Endothelial cell of umbilical vein (primary cell): ENCODE results near the gene ESPNL. TPM values are rescaled to one million over a fixed set of nuclear protein-coding genes. Genes with fewer than 3 reads are reported as not detected.

ENCODE experiments used
- BruUV-seq: library from RNA; stranded (reverse); fragments of 400-500 nt; replicated peaks from 2 replicates; lab custom pipeline; 2021; lab: Mats Ljungman, UMichigan
- CTCF ChIA-PET: fragments of 300-600, 350-600 bp; sonication (Branson Sonifier 250); formaldehyde crosslinking; loops from one replicate; lab custom pipeline; 2021; ENCODE audit warnings: antibody characterized with exemption, inconsistent platforms; lab: Charles Lee
- POLR2A ChIA-PET: fragments of 300-600, 350-600 bp; sonication (Branson Sonifier 250); formaldehyde crosslinking; loops from one replicate; lab custom pipeline; 2021; ENCODE audit warnings: antibody characterized with exemption, inconsistent platforms; lab: Charles Lee
- DNase-seq: peaks from one replicate; pipeline ENCODE4 v3.0.0-alpha.2; 2011; ENCODE audit warnings: low read depth, low spot score
- FAIRE-seq: peaks from 2 replicates; lab custom pipeline; 2011; peaks lifted over from hg19 to GRCh38; lab: Jason Lieb, UNC
- H2AFZ ChIP-seq: 2 replicates; pipeline ENCODE4 v1.6.0; 2012; ENCODE audit warnings: low read depth, low read length, control low read depth, inconsistent platforms
- H3K27ac ChIP-seq: 2 replicates; pipeline ENCODE4 v1.5.1; 2011; ENCODE audit warnings: low read depth, mild to moderate bottlenecking, control low read depth, low read length, moderate library complexity; ENCODE audit not compliant: insufficient read depth
- H3K27me3 ChIP-seq, 2 experiments: 2 replicates each; pipeline versions ENCODE4 v1.6.0 to v1.6.1; 2011; ENCODE audit warnings: low read length in 2 of 2, mixed read lengths in 1 of 2; ENCODE audit not compliant: control insufficient read depth in 2 of 2, insufficient read depth in 2 of 2
- H3K36me3 ChIP-seq, 2 experiments: 2 replicates in 1 of 2; 3 replicates in 1 of 2; pipeline ENCODE4 v1.5.1; 2011; ENCODE audit warnings: low read length in 2 of 2, mild to moderate bottlenecking in 1 of 2, moderate library complexity in 1 of 2; ENCODE audit not compliant: control insufficient read depth in 2 of 2, insufficient read depth in 2 of 2; ENCODE audit errors: extremely low read depth in 1 of 2
- H3K4me1 ChIP-seq: 3 replicates; pipeline ENCODE4 v1.5.1; 2011; ENCODE audit warnings: mild to moderate bottlenecking, low read length; ENCODE audit not compliant: control insufficient read depth, insufficient read depth; ENCODE audit errors: extremely low read depth
- H3K4me2 ChIP-seq: 2 replicates; pipeline ENCODE4 v1.6.1; 2011; ENCODE audit warnings: low read length, control low read depth, mixed read lengths; ENCODE audit not compliant: insufficient read depth
- H3K4me3 ChIP-seq, 3 experiments: fragments of 200-600 bp in 1 of 3; sonication (generic), shearing (Covaris generic) in 1 of 3; replicated peaks in 1 of 3; 2 replicates each; pipeline ENCODE4 v1.5.1; 2011 to 2016; ENCODE audit warnings: control low read depth in 3 of 3, low read length in 3 of 3, mild to moderate bottlenecking in 2 of 3, inconsistent platforms in 1 of 3, low read depth in 1 of 3, moderate library complexity in 1 of 3; ENCODE audit not compliant: insufficient read depth in 1 of 3
- H3K79me2 ChIP-seq: 2 replicates; pipeline ENCODE4 v1.6.0; 2012; ENCODE audit warnings: low read length, inconsistent platforms; ENCODE audit not compliant: control insufficient read depth, insufficient read depth
- H3K9ac ChIP-seq: replicated peaks from 2 replicates; pipeline ENCODE3; 2011; ENCODE audit warnings: low read length, control low read depth; ENCODE audit not compliant: insufficient read depth; ENCODE audit errors: extremely low read depth
- H3K9me1 ChIP-seq: replicated peaks from 3 replicates; pipeline ENCODE4 v1.6.0; 2011; ENCODE audit warnings: mild to moderate bottlenecking, low read length; ENCODE audit not compliant: control insufficient read depth, insufficient read depth; ENCODE audit errors: extremely low read depth
- H3K9me3 ChIP-seq: replicated peaks from 2 replicates; pipeline ENCODE4 v1.5.1; 2012; ENCODE audit warnings: low read length, inconsistent platforms; ENCODE audit not compliant: control insufficient read depth, insufficient read depth
- H4K20me1 ChIP-seq: replicated peaks from 2 replicates; pipeline ENCODE3; 2011; ENCODE audit warnings: mild to moderate bottlenecking, low read length; ENCODE audit not compliant: control insufficient read depth, insufficient read depth; ENCODE audit errors: extremely low read depth
- EZH2 ChIP-seq: IDR thresholded peaks from 2 replicates; pipeline ENCODE4 v1.6.1; 2012; ENCODE audit warnings: borderline replicate concordance, low read depth, mild to moderate bottlenecking, moderate library complexity, low read length, inconsistent platforms; ENCODE audit not compliant: severe bottlenecking
- FOS ChIP-seq: IDR thresholded peaks from 2 replicates; pipeline ENCODE4 v1.6.1; 2011; ENCODE audit warnings: mild to moderate bottlenecking, low read length, moderate library complexity, borderline replicate concordance; ENCODE audit not compliant: insufficient read depth
- GATA2 ChIP-seq: IDR thresholded peaks from 2 replicates; pipeline ENCODE4 v1.7.0; 2011; ENCODE audit warnings: low read depth, mild to moderate bottlenecking, moderate library complexity, mixed read lengths, low read length; ENCODE audit not compliant: insufficient read length, insufficient read depth
- JUN ChIP-seq: IDR thresholded peaks from 2 replicates; pipeline ENCODE4 v1.6.1; 2011; ENCODE audit warnings: borderline replicate concordance, low read depth; ENCODE audit not compliant: insufficient read length, insufficient read depth
- MYC ChIP-seq: IDR thresholded peaks from one replicate; pipeline ENCODE4 v1.6.1; 2011; ENCODE audit warnings: mild to moderate bottlenecking, low read depth, low read length
- POLR2A ChIP-seq: IDR thresholded peaks from 2 replicates; pipeline ENCODE4 v1.6.1; 2012; ENCODE audit warnings: low read depth, mild to moderate bottlenecking, control low read depth, low read length
- POLR2AphosphoS5 ChIP-seq: IDR thresholded peaks from 2 replicates; pipeline ENCODE4 v1.6.1; 2012; ENCODE audit warnings: low read depth, mild to moderate bottlenecking, control low read depth, low read length, moderate library complexity; ENCODE audit not compliant: insufficient read depth
- dilution Hi-C: fragments of 300-500 bp; cut with MboI; formaldehyde crosslinking; loops from one replicate; pipeline ENCODE4 v1.15.0; 2019; ENCODE audit warnings: low sequenced_read_pairs; ENCODE audit not compliant: extremely low pct_ligation_motif_present
- intact Hi-C: fragments of 100-400 bp; cut with micrococcal nuclease; formaldehyde crosslinking; loops from one replicate; pipeline ENCODE4 v1.10.0; 2022
- polyA plus RNA-seq, 4 experiments: library from polyadenylated mRNA; depleted of rRNA in 3 of 4; stranded (reverse) in 3 of 4; unstranded in 1 of 4; fragments of >200 nt; gene quantifications; 2 replicates each; pipeline versions ENCODE4 v1.2.1 to v1.2.3, GENCODE V29; 2011 to 2012; ENCODE audit warnings: missing spikeins in 1 of 4
- total RNA-seq: library from RNA; stranded (reverse); gene quantifications from 2 replicates; pipeline ENCODE4 v1.2.3, GENCODE V29; 2021
- TF ChIP-seq, protein P1 (sequence below), 2 donors: IDR thresholded peaks; 1 replicate in 1 of 2; 2 replicates in 1 of 2; pipeline ENCODE4 v1.5.1; 2011; ENCODE audit warnings: low read length in 2 of 2, mild to moderate bottlenecking in 2 of 2, moderate library complexity in 2 of 2, control low read depth in 1 of 2, inconsistent platforms in 1 of 2, low read depth in 1 of 2; ENCODE audit not compliant: insufficient read depth in 1 of 2; ENCODE audit errors: extremely low read depth in 1 of 2
- TF ChIP-seq, protein P2 (sequence below): IDR thresholded peaks from 2 replicates; pipeline ENCODE4 v1.6.1; 2011; ENCODE audit not compliant: insufficient read depth, insufficient read length

ESPNL gene
- total and polyA plus RNA-seq, 2 donors (not counting 3 experiments of a cell fraction or from before 2014, with no cell fraction given): not detected

DNA sequence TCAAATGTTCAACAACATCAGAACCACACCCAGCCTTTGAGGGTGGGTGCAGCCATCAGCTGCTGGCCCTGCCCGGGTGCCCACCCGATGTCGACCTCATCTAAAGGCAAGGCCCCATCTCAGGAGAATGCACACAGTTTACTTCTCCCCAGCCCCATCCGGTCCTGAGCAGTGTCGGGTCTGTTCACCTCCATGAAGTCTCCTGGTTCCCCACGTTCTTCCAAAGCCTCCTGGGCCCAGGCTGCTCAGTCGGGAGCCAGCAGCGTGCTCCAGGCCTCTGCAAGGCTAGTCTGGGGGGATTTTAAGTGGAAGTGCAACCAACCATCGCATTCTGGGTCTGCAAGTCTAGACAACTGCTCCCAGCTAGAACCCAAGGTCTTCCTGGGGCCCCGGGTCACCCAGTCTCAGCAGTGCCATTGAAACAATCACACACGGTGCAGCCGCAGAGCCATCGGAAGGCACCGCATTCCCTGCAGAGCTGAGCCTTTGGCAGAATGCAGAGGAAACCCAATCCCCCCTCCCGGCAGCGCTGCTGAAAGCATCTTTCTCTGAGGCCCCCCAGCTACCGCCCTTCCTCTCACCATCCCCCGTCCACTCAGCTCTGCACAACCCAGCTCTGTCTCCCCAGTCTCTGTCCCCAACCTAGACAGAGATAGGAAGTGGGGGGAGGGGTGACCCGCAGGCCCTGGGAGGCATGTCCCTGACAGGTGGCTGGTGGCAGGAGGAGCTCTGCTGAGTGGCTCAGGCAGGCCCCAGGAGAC lies 8.5 kb downstream of the ESPNL start:
- FAIRE-seq (no peak), DNase-seq (no peak)
- H3K27me3 ChIP-seq: no peaks in the 10 kb centered on the region
- ChIA-PET CTCF (interaction anchor here (0.7 to 1.7 kb wide), 6 partner anchors 9 to 250 kb away, joined by 3 to 7 read pairs (median 4); partner anchors contain the start of genes ERFE and ESPNL), POLR2A (interaction anchor here (1.1 kb wide), 1 partner anchor 61 kb away, joined by 3 read pairs; no protein-coding TSS in a partner anchor)
- H3K4me2 ChIP-seq: no peak overlapping the region
- H3K9ac ChIP-seq: no peak overlapping the region
- H3K4me1 ChIP-seq: no peaks in the 10 kb centered on the region
- no TSS peak for BruUV-seq
- no peaks in the 10 kb centered on the region for H3K79me2 ChIP-seq
- H3K36me3 ChIP-seq: no peaks in the 10 kb centered on the region
- H2AFZ ChIP-seq: no peak overlapping the region
- peaks cover 2% of the 10 kb centered on the region for H3K9me3 ChIP-seq
- dilution Hi-C loops (no loop called here), intact Hi-C loops (loop anchor here (2.0 to 10.0 kb wide), 2 partner anchors 34 to 184 kb away; no protein-coding TSS in a partner anchor)
- no peak overlapping the region for H3K4me3 ChIP-seq
- H3K9me1 ChIP-seq: no peaks in the 10 kb centered on the region
- H3K27ac ChIP-seq: no peak overlapping the region
- H4K20me1 ChIP-seq: no peaks in the 10 kb centered on the region
- no peak for TF ChIP-seq EZH2

DNA sequence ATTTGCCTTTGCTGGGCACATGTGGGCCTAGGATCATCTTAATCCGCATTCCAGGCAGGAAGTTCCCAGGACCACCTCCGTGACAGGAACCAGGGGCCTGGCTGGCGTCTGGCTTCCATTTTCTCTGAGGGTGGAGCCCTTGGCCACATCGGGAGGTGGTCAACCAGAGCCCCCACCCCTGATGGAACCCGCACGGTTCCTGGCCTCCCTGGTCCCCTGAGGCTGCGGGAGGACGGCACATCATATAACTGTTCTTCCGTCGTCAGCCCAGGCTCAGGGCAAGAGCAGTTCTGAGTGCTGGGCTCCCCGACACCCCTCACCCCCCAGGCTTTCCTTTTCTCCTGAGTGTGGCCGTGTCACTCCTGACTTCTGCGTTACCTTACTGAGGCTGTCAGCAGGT lies 13.5 kb downstream of the ESPNL start:
- Histone ChIP-seq H3K36me3 (no peaks in the 10 kb centered on the region), H2AFZ (no peak overlapping the region), H3K9me1 (no peaks in the 10 kb centered on the region), H3K27ac (no peak overlapping the region), H3K9ac (no peak overlapping the region), H3K4me3 (no peak overlapping the region), H3K9me3 (peaks cover 2% of the 10 kb centered on the region), H3K4me2 (no peak overlapping the region), H3K79me2 (no peaks in the 10 kb centered on the region), H3K27me3 (no peaks in the 10 kb centered on the region), H3K4me1 (no peaks in the 10 kb centered on the region), H4K20me1 (no peaks in the 10 kb centered on the region)
- CTCF ChIA-PET: no interaction called here
- POLR2A ChIA-PET: no interaction called here
- no peak for FAIRE-seq
- TF ChIP-seq JUN (no peak), GATA2 (no peak), POLR2AphosphoS5 (no peak), FOS (no peak), EZH2 (no peak), MYC (no peak), POLR2A (no peak)
- TF ChIP-seq, protein P1, sequence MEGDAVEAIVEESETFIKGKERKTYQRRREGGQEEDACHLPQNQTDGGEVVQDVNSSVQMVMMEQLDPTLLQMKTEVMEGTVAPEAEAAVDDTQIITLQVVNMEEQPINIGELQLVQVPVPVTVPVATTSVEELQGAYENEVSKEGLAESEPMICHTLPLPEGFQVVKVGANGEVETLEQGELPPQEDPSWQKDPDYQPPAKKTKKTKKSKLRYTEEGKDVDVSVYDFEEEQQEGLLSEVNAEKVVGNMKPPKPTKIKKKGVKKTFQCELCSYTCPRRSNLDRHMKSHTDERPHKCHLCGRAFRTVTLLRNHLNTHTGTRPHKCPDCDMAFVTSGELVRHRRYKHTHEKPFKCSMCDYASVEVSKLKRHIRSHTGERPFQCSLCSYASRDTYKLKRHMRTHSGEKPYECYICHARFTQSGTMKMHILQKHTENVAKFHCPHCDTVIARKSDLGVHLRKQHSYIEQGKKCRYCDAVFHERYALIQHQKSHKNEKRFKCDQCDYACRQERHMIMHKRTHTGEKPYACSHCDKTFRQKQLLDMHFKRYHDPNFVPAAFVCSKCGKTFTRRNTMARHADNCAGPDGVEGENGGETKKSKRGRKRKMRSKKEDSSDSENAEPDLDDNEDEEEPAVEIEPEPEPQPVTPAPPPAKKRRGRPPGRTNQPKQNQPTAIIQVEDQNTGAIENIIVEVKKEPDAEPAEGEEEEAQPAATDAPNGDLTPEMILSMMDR (IDR thresholded peaks at IDR 0.05; ENCODE audit: extremely low read depth in 1 of 2, insufficient read depth in 1 of 2, low read depth in 1 of 2, low read length in 2 of 2): no peak
- TF ChIP-seq, protein P2, sequence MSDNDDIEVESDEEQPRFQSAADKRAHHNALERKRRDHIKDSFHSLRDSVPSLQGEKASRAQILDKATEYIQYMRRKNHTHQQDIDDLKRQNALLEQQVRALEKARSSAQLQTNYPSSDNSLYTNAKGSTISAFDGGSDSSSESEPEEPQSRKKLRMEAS: no peak
- BruUV-seq: no TSS peak
- no peak for DNase-seq
- intact Hi-C loops: no loop called here
- dilution Hi-C loops: no loop called here
